CD1c-positive myeloid dendritic cell (primary cell): ENCODE measurements around the gene ADRA1B.

Experiments used
- DNase-seq: peaks from one replicate; pipeline ENCODE4 v3.0.0-alpha.2; 2016; ENCODE audit errors: extremely low spot score

Gene ADRA1B

DNA sequence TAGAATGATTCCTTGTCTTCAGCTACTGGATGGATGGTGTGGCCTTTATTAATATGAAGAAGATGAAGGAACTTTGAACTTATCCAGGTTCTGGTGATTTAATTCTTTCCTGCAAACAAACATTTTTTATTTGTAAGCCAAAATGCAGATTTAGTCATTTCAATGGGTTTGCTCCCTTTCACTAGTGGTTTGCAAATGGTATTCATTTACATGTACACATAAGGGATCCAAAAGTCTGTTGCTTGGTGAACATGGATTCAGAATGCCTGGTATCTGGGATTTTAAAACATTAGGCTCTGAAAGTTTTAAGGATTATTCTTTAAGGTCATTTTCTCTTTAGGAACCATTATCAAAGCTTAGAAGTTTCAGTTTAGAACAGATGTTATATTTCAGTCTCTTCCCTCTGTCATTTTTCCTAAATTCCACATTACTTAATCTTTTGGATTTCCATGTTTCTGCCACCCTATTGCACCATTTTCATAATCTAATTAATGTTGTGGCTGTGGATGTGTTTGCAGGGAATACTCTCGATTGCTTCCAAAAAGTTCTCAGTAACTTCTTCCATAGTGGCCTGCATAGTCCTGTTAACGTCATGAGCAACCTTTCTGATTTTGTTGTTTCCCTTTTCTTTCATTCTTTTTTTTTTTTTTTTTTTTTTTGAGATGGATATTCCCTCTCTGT, 102.8 kb downstream of the ADRA1B start:
- DNase-seq, result no peak

DNA sequence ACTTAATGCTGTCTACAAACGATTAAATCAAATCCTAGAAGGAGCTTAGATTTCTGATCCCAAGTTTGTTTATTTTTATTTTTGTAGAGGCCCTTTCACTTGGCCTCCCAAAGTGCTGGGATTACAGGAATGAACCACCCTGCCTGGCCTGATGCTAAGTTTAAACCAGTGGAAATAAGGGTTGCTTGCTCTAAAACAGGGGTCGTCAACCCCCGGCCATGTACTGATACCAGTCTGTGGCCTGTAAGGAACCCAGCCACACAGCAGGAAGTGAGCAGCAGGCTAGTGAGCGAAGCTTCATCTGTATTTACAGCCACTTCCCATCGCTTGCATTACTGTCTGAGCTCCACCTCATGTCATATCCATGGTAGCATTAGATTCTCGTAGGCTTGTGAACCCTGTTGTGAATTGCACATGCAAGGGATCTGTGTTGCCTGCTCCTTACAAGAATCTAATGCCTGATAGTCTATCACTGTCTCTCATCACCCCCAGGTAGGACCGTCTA, 104.0 kb downstream of the ADRA1B start:
- DNase-seq, result no peak

DNA sequence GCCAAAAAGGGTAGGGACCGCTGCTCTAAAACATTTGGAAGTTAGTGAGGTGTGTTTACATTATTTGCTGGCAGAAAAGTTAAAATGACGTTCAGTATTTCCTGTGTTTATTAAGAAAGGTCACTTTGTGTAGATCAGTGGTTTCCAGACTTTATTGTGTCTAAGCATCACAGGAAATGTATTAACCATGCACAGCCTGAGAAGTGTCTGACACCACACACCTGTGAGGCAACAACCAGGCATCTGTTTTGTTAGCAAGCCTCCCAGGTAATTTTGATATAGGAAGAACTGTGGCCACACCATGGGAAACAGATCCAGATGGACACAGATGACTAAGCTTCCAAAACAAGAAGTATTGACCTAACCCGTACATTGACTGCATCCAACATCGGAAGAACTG, 104.7 kb downstream of the ADRA1B start:
- DNase-seq, result no peak

DNA sequence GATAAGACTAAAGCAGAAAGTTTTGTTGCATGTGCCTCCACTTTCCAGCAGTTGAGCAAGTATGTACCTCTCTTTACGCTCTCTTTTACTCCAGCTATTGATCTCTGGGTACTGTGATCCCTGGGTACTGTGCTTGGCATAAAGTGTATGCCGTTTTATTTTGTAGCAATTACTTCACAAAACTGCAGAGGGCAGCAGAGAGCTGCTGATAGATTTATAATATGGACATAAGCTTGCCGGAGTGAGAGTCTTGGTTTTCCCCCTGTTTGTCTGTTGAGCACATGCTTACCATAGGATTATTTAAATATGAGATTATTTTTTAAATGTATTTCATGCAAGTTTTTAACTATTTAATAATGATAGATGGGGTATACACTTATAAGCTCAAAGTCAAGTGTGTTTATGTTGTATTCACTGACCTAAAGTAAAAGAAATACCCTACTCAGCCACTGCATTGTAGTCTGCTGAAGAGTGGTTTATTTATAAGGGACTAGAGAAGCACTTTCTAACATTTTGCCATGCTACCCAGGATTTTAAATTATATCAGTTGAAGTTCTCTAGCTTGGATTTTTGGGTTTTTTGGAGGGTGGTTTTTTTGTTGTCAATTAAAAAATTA, 105.7 kb downstream of the ADRA1B start:
- peak; percentile 74 for DNase-seq
